NOMO-1 treated with DMSO at 0.1 percent for 48 hours (cell line): ENCODE results near the gene PHACTR1.
A peak's percentile ranks its signal among the peaks of the same experiment; 100 is the strongest.

Experiments used
- DNase-seq: peaks from one replicate; lab custom pipeline; 2025; ENCODE audit not compliant: unreplicated experiment; lab: John Stamatoyannopoulos, UW

The PHACTR1 gene

DNA sequence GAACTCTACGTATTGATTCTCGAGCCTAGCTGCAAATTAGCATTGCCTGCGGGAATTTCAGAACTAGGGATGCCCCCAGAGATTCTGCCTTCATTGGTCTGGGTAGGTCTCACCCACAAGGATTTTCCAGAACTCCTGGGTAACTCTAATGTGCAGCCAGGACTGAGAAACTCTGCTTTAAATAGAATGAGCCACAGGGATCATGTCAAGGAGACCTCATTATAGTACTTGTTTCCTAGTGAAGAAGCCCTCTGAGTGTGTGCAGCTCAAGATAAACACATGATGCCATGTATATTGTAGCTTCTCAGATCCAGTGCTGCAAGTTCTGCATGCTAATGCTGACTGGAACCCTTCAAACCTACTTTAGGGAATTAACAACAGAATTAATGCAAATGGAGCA lies 179.2 kb downstream of the PHACTR1 start:
- DNase-seq, result no peak

DNA sequence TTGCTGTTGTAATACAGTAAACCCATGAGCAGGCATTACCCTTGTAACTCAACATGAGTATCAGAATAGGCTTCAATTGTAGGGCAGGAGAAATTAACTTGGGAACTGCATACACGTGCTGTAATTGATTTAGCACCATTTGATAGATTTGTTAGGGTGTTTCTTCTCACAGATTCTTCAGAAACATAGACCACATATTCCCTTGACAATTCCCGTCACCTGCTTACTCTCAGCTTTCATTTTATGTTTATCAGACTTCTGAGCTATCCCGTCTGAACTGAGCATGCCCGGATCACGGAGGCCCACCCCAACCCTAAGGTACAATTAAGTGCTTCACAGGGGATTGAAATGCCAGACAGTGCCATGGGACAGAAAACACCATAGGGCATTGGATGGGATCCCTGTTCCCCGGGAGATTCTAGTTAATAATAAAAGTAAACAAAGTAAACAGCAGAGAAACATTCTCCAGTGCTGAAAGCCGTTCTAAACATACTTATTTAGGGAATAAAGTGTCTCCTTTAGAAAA lies 179.7 kb downstream of the PHACTR1 start:
- no peak for DNase-seq

DNA sequence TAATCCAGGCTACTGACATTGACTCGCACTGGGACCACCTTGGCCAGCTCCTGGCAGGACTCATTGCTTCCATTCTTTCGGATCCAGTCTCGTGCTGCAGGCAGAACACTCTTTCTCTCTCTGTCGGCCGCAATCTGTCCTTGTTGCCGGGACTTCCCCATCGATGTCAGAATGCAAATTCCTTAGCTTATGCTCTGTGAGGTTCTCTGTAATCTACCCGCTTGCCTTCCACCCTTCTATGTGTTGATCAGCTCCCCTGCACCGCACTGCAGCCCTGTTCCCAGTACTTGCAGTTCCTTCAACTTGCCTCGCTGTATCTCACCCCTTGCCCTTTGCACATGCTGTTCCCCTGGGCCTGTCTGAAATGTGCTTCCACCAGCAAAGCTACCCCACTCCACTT lies 182.0 kb downstream of the PHACTR1 start:
- DNase-seq, result no peak

DNA sequence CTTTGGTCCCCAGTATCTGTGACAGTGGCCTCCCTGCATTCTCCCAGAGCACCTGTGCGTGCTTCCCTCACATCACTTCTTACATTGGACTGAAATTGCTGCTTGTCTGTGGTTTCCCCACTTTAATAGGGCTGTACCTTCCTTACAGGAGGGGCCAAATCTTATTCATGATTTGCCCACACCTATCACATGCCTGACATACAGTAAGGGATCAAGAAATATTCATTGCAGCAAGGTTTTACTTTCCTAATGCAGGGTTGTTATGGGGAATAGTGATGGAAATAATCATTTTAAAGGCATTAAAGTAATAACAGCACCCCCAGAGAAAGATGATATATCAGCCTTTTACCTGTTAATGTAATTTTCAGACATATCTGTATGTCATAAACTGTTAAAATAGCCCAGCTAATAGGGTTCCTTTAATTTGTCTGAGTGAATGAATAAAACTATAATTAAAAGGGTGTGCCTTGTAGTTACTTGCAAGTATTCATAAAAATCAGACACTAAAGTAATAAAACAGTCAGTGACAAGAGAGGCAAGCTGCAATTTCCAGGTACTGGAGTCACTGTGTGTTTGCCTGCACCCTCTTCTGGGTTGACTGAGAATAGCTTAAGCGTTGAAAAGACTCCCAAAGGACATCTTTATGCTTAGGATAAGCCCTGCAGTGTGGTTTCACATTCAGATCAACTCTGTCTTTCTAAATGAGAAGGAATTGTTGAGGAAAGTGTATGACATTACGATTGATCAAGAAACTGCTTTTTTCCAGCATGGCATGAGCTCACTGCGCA lies 182.7 kb downstream of the PHACTR1 start:
- DNase-seq, result no peak

DNA sequence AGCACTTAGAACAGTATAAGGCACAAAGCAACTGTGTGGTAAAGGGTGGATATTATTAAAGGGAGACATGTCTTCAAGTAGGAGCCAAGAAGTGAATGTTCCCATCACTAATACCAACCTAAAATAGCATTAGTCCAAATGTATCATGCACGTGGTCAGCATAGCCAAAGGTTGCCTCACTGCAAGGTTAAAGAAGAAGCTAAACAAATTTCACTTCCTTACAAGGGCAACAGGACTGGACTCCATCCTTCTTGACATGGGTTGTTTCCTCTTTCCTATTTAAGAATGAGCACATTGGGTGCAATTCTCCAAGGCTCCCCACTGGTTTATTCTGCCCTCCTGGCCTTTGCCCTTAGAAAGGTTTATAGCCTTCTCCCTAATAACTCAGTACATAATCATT lies 186.7 kb downstream of the PHACTR1 start:
- peak; percentile 93 for DNase-seq

DNA sequence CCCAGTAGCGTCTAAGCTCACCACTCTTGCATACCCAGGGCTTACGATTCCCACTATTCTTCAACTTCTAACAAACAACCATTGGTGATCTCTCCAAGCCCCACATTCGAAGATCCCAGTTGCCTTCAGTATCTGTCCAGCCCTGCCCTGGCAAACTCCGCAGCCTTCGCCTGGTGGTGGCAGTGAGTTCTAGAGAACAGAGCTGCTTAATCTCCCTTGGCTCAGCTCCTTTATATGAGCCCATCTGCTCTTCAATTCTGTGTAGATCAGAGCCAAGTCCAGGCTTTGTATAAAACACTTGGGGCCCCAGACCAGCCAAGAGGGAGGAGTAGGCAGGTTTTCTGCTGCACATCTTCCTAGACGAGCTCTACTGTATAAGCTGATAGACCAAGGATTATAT lies 193.3 kb downstream of the PHACTR1 start:
- DNase-seq, result no peak

DNA sequence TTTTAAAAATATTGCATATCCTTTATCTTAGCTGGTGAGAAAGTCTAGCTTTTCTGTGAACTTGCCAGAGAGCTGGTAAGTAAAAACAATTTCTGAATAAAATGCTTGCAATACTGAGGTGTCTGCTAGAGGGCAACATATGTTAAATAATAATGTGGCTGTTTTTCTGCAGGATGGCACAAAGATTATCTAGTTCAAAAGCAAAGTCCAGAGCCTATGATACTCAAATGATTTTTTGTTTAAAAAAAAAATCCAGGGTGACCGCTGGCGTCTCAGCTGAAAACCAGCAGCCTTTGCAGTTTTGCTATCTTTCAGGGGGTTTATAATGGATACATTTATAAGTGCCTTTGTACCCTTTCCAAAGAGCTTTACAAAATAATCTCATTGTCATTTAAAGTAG lies 194.9 kb downstream of the PHACTR1 start:
- peak; percentile 75 for DNase-seq

DNA sequence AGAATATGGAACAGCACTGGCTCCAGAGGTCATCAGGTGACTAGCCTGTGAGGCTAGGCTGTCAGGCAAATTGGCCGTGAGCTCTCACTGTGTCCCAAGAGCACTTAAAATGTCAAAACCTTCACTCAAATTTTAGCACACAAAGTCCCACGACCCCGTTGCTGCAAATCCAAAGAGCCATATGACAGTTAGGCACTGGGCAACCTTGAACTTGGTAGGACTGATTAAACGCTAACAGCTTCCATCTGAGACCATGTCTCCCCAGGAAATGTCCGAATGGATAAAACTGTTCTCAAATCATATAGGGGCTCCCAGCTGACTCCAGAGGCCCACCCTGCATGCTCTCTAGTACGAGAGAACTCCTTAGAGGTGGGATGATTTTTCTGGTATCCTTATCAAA lies 196.6 kb downstream of the PHACTR1 start:
- DNase-seq, result no peak

DNA sequence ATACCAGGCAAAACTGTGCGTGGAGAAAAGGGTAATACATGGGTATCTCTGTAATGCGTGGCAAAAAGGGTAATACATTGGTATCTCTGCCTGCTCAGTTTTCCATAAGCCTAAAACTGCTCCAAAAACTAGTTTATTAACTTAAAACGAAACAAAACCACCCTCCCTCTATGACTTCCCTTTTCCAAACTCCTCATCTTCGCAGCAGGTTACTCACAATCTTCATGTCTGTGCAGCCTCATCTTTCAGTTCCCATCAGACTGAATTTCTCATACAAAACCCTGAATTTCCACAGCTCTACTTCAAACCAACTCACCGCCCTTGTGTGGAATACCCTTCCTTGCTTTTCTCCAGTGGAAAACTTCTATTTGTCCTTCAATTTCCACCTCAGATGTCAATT lies 199.4 kb downstream of the PHACTR1 start:
- DNase-seq, result peak; percentile 73

DNA sequence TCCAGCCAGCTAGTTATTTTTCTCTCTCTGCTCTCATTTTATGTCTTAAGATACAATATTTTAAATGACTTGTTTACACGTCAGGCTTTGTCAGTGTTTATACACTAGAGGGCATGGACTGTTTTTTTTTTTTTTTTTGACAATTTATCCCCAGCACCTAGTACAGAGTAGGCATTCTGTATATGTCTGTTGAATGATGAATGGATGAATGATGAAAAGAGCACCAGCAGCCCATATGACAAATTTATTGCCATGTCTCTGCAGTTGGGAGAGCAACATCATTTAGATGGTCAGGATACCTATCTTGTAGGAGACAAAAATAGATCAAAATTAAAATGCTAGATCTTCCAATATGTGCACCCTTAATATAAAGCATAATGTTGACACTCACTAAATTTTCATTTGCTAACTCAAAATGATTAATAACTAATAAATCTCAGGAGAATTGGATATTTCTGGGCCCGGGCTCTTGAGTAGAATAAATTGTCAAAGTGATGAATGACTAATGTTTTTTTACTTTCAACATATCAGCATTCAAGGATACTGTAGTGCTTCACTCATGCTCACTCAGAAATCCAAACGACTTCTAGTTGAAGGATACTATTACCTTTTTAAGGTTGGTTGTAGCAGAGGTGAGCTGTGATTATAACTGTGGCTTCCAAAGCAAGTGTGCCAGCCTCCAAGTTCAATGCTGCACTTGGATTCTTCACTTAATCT lies 200.0 kb downstream of the PHACTR1 start:
- DNase-seq, result no peak

DNA sequence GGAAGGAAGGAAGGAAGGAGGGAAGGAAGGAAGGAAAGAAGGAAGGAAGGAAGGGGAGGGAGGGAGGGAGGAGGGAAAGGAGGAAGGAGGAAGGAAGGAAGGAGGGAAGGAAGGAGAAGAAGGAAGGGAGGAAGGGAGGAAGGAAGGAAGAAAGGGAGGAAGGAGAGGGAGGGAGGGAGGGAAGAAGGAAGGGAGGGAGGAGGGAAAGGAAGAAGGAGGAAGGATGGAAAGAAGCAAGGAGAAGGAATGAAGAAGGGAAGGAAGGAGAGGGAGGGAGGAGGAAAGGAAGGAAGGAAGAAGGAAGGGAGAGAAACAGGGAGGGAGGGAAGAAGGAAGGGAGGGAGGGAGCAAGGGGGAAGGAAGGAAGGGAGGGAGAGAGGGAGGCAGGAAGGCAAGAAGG lies 204.9 kb downstream of the PHACTR1 start:
- DNase-seq, result no peak

DNA sequence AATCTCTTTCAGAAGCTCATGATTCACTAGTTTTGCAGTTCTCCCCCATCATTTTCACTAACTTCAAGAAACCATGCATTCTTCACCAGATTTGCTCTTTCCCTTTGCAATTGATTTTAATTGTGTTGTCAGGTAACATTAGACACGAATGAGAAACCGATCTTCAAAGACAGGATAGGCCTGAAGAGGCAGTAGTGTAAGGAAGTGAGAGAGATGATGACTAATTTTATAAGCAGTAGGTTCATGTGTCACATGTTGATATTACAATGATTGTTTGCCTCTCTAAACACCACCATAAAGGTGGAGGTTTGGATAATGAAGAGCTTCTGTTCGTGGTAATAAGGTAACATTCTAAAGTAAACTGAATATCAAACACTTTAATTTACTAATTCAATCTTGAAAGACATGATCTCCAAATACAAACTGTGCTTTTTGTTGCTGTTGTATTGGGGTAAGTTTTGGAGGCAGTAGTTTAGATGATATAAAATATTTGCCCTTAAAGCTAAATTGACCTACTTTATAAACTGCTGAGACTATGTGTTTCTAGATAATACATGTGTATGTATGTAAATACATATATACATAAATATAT lies 207.2 kb downstream of the PHACTR1 start:
- DNase-seq, result no peak

DNA sequence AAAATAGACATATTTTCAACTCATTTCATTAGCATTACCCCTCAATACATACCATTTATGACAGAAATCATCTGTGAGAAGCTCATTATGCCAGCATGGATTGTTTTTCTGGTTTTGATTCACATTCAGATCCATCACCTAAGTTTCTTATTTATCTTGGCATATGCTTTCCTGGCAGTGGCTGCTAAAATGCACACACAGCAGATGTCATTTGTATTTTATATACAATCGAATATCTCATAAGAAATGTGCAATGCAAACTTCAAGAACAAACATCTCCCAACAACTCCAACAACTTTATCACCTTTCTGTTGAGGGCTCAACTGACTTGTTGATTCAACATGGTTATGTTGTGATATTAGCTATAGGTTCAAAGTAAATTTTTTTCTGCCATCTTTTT lies 208.3 kb downstream of the PHACTR1 start:
- DNase-seq, result no peak

DNA sequence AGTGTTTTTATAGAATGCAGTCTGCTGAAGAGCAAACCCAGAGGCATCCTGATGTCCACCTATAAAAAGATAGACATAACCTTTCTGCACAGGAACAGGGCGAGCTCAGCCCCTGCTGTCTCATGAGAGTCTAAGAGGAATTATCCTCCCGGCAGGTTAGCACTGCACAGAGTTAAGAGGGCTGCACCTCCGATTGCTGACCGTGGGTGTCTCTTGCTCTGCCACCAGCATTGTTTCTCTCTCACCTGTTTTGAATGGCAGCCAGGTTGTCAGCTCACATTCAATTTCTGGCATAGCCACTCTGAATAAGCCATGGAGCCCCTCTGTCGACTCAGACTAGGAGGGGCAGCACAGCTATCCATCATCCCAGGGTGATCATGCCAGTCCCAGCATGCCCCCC lies 211.2 kb downstream of the PHACTR1 start:
- DNase-seq, result no peak

DNA sequence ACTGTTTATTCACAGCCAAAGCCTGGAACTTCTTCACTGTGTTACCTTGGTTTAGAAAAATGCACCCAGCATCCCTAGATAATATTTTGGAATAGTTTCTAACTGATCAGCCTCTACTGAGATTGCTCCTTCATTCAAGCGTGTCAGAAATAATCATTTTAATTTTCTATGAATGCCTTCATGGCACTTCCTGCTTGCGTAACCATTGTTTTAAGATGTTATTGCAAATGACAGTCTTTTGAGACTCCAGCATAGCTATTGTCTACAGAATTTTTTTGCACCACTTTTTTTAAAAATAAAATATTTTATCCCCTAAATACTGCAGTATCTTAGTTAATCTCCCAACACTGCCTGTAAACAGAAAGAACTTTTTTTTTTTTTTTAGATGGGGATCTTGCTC lies 213.1 kb downstream of the PHACTR1 start:
- peak; percentile 31 for DNase-seq

DNA sequence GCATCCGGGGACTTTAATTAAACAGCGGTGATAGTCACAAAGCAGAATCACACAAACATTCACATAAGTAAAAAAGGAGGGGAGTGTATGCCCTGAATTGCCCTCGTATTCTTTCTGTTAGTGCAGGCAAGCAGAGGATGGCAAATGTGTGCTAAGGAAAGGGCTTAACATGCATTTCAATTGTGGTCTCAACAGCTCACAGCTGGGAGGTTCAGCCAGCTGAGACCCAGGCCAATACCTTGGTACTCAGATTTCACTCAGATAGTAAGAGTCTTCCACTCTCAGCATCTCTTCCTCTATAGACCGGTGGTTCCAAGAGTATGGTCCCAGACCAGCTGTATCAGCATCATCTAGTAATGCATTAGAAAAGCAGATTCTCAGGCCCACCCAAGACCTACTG lies 215.1 kb downstream of the PHACTR1 start:
- no peak for DNase-seq

DNA sequence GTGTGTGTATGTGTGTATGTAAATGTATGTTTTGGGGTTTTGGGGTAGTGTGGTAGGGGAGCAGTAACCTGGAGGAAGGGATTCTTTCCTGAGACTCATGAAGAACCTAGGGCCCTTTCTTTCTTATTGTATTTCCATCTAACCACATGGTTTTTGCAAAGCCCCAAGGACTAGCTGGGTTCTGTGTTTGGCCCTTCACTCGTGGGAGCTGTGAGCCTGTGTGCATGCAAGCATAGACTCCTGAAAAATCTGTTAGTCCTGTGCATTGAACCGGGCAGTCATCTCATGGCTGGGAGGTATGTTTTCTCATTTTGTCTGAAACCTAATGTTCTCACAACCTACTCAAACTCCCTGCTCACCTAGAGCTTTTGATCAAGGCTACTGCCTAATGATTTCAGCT lies 219.1 kb downstream of the PHACTR1 start:
- no peak for DNase-seq

DNA sequence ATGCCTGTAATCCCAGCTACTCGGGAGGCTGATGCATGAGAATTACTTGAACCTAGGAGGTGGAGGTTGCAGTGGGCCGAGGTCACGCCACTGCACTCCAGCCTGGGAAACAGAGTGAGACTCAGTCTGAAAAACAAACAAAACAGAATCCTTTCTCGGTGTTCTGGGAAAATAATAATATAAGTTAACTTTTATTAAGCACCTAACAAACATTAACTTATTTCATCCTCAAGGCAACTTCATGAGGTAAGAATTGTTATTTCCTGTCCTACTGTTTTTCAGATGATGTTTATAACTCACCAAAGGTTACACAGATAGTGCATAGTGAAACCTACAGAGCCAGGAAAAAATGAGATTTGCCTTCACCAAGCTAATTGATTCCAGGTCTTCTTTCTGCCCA lies 221.4 kb downstream of the PHACTR1 start:
- no peak for DNase-seq

DNA sequence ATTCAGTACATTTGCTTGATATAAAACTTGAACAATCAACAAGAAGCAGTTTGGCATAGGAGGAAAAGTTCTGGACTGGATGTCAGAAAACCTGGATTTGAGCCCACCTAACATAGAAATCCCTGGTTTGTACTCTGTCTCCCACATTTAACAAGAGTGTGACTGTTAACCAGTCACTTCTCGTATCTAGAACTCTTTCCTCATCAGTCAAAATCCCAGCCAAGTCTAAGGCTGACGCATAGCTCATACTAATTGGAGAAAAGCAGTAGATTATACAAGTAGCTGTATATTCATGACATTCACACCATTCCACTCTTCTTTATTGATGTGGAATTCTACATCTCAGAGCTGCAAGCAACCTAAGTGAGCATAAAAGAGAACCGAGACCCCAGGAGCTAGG lies 222.7 kb downstream of the PHACTR1 start:
- peak; percentile 14 for DNase-seq

DNA sequence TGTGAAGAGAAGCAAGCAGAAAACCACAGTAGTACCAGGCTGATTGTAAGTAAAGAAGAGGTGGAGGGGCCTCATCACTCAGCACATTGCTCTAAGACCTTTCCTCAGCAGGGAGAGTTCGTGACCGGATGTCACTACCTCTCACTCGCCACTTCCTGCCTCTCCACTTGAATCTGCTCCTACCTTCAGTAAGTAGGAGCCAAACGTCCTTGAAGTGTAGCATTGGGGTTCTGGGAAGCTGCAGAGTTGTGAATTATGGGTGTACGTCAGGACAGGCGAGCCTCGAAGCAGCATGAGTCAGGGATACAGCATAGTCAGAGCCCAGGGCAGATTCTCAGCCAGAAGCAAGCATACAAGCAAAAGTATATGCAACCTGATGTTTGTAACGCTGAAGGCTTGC lies 224.9 kb downstream of the PHACTR1 start:
- no peak for DNase-seq

DNA sequence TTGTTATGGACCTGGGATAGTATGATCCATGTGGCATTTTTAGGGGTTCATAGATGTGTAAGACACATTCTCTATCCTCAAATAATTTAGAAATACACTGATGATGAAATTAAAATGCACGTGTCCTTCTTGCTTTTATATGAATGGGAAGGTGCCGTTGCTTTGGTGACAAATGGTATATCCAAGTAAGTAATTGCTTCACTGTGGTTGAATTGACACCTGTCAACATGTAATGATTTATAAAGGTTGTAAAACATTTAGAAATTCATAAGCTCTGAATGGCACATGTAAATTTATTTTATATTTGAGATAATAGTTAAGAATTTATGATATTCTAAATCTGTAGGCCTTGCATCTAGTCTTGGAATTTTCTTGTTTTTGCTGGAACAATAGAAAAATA lies 227.0 kb downstream of the PHACTR1 start:
- DNase-seq, result no peak

DNA sequence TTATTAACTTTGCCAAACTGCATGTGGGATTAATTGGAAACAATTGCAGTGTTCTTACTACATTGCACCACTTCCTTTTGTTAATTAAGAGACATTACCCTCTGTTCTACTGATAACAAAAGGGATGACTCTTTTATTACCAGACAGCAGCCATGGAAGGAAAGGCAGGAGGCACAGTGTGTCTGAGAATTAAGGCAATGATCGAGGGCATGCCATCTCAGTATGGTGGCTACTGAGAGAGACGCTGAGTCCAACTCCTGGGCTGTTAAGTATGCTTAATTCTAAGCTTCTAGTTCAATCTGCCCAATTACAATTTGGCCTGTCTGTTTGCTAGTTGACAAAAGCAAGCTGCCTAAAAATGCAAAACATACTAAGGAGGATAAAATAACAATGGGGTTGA lies 227.4 kb downstream of the PHACTR1 start:
- no peak for DNase-seq
